KBM-7 (cell line): ENCODE measurements around the gene ARHGAP42.
"Not testable (repeated sequence)": the region's sequence is repeated elsewhere in the genome, so short reads cannot be mapped to it uniquely, and the experiment has no call there.

Source experiments
- DNase-seq: peaks from one replicate; pipeline ENCODE4 v3.0.0-alpha.2; 2015
- in situ Hi-C: fragments of 300-500 bp; cut with MboI; formaldehyde crosslinking; loops from 2 replicates; pipeline ENCODE4 v1.14.3; 2020; ENCODE audit warnings: low sequenced_read_pairs, low pct_unique_long_range_greater_than_20kb, mixed read lengths

ARHGAP42 gene, protein sequence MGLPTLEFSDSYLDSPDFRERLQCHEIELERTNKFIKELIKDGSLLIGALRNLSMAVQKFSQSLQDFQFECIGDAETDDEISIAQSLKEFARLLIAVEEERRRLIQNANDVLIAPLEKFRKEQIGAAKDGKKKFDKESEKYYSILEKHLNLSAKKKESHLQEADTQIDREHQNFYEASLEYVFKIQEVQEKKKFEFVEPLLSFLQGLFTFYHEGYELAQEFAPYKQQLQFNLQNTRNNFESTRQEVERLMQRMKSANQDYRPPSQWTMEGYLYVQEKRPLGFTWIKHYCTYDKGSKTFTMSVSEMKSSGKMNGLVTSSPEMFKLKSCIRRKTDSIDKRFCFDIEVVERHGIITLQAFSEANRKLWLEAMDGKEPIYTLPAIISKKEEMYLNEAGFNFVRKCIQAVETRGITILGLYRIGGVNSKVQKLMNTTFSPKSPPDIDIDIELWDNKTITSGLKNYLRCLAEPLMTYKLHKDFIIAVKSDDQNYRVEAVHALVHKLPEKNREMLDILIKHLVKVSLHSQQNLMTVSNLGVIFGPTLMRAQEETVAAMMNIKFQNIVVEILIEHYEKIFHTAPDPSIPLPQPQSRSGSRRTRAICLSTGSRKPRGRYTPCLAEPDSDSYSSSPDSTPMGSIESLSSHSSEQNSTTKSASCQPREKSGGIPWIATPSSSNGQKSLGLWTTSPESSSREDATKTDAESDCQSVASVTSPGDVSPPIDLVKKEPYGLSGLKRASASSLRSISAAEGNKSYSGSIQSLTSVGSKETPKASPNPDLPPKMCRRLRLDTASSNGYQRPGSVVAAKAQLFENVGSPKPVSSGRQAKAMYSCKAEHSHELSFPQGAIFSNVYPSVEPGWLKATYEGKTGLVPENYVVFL

DNA sequence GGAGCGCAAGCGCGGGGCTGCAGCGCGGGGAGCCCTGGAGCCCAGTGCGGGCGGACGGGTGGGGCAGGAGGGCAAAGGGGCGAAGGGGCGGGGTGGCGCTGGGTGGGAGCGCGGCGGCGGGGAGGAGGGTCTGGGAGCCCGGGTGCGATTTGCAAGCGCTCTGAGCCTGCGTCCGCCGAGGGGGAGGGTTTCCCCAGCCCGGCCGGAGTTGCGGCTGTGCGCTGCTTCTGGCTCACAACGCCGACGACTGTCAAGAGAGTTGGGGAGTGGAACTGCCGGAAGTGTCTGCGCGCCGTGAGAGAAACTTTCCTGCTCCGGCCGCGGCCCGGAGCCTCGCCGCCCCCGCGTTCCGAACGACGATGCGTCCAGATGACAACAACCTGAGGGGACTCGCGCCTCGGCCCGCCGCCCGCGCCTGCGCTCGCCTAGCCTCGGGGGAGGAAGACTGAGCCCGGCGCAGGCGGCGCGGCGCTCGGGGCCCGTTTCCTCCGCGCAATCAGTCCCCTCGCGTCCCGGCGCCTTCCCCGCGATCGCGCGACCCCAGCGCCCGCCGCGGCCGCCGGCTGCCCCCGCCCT lies at the start of gene ARHGAP42:
TSS of gene ARHGAP42 (plus strand) at position 235 of the 576 bp plus-strand sequence. CDS start 391 bp downstream, outside the sequence.
- in situ Hi-C loops: no loop called here
- peak; percentile 66 for DNase-seq

DNA sequence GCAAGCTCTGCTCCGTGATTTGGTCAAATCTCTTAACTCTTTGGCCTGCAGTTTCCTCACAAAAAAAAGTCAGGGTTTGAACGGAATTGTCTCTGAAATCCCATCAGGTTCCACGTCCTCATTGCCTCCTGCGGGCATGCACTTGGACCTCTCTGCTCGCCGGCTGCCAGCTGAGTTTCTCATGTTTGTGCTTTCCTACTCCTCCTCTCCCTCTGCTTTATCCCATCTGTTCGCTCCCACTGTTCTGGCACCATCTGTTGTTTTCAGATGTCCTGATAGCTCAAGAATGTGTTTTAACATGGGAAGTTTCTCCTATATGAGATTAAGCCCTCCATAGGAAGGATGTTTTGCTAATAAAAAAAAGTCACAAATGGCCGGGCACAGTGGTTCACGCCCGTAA lies 49.4 kb upstream of the ARHGAP42 start:
- in situ Hi-C loops: no loop called here
- DNase-seq: no peak

DNA sequence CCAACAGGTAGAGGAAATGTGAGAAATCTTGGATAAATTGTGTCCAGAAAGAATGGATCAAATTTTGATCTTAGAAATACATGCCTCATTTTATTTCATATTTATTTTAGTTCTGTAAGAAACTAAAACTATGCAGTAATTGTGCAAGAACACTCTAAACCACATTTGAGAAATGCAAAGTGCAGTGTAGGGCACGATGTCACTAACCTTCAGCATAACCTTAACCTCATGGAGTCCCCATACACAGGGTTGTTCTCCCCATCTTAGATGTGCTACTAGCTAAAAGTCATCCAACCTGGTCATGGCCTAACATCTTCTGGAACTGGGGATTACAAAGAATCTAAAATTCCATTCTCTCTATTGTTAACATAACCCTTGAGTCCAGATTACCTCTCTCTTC lies 48.4 kb upstream of the ARHGAP42 start:
- in situ Hi-C loops: no loop called here
- DNase-seq: no peak

DNA sequence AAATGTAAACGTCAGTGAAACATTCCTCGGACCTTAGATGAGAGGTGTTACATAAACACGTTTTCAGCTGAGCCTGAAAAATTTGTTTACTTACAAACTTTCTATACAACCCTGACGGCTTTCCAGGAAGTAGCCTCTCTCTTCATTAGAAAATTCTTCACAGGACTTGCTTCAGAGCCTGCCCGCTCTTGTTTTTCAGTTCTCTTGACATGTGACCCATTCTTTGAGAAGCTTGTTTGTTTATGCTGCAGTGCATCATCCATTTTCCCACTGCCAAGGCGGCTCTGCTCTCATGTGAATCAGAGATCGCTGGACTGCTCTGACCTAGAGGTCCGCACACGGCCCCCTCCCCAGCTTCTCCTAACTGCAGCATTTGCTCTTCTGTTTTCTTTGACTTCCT lies 47.9 kb upstream of the ARHGAP42 start:
- in situ Hi-C loops: no loop called here

DNA sequence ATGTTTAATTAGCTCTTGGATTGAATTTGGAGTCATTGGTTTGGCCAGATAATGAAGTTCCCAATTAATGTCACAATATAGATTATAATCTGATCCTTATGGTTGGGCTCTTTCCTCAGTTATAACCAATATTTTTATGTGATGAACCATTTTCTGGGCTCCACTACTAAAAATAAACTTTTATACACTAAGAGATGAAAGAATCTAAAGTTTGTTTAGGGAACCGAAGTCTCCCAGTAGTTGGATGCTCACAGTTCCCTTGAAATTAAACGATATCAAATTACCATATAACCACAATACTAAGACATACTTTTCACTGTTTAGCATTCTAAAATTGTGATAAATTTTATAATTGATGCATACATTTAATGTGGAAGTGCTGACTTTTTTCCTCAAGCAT lies 47.0 kb upstream of the ARHGAP42 start:
- DNase-seq: no peak
- in situ Hi-C loops: no loop called here

More for the DNA sequence above, 47.9 kb upstream of the ARHGAP42 start:
- no peak for DNase-seq

DNA sequence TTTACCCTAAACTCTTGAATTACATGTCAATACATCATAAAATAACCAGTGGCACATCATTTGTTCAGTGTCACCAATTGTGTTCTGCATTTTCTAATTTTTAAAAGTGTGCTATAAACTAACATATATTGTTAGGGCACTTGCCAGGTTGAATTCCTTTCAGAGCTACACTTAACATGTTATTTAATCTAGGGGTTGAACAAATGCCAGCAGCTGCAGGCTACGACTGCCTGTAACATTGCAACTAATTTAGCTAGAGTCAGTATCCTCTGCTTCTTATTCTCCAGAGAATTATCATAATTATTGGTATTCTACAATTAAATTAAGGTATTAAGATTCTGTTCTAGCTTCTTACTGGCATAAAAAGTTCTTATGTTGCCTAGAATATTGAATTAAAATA lies 46.4 kb upstream of the ARHGAP42 start:
- no peak for DNase-seq
- in situ Hi-C loops: no loop called here

DNA sequence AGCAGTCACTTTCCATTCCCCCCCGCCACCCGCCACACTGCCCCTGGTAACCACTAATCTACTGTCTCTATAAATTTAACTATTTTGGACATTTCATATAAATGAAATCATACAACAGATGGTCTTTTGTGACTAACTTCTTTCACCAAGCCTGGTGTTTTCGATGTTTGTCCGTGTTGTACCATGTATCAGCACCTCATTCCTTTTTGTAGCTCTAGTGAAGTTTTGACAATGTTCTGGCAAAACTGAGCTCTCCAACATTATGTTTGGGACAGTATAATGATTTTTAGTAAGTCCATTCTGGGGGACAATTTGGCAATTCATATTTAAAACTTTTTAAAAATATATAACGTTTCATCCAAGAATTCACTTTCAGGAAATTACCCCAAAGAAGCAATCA lies 45.6 kb upstream of the ARHGAP42 start:
- in situ Hi-C loops: no loop called here
- no peak for DNase-seq

DNA sequence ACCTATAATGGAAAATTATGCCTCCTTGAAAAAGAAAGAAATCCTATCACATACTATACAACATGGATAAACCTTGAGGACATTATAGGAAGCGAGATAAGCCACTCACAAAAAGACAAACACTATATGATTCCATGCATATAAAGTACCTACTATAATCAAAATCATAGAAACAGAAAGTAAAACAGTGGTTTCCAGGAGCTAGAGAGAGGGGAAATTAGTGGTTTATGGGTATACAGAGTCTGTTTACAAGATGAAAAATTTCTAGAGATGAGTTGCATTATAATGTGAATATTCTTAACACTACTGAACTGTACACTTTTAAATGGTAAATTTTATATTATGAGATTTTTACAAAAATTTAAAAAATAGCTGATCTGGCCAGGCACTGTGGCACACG lies 40.5 kb upstream of the ARHGAP42 start:
- no peak for DNase-seq
- in situ Hi-C loops: no loop called here

DNA sequence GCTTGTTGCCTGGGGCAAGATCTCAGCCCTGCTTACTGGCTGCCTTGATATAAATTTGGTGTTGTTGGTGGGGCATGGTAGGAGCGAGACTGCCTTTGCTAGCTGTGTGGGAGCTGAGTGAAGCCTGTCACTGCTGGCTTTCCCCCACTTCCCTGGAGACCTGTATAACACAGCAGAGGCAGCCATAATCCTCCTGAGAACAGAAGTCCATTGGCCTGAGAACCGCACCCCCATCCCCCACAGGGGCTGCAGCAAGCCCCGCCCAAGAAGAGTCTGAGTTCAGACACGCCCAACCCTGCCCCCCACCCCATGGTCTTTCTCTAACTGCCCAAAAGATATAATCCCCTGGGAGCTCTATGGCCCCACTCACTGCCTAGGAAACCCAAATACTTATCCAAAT lies 39.2 kb upstream of the ARHGAP42 start:
- DNase-seq: no peak
- in situ Hi-C loops: no loop called here

DNA sequence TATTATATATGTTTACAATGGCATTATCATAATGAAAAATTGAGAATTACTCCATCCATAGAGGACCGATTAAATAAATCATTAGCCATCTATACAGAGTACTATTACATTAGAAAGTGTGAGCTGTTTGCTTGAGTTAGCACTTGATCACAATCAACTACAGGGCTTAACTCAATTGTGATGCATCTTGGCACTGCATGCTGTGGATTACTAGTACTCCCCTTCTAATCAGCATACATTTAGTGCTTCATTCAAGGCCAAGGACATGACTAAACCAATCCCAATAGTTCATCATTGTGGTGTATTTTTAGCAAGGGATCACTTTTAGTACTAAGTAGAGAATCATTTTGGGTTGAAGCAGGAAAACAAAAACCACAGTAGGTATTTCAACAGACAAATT lies 23.5 kb upstream of the ARHGAP42 start:
- in situ Hi-C loops: no loop called here
- no peak for DNase-seq

DNA sequence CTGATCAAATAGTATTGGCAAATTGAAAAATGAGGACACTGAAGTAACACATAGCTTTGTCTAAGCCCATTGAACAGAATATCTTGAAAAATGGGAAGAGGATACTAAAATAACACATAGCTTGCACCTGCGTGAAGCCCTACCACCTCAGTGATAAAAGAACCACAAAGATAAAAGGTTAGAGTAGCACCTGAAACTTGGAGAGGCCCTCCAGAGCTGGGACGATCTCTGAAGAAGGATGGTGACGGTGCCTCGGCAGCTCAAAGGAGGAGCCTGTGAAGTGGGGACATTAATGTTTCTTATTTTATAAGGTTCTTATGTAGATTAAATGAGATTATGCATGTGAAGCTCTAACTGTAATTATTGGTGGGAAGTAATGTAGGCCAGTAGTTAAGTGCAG lies 23.1 kb upstream of the ARHGAP42 start:
- DNase-seq: no peak
- in situ Hi-C loops: no loop called here

DNA sequence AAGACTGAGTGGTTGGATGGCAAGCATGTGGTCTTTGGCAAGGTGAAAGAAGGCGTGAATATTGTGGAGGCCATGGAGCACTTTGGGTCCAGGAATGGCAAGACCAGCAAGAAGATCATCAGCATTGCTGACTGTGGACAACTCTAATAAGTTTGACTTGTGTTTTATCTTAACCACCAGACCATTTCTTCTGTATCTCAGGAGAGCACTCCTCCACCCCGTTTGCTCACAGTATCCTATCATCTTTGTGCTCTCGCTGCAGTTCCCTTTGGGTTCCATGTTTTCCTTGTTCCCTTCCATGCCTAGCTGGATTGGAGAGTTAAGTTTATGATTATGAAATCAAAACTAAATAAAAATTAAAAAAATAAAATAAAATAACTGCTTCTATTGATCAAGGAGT lies 20.3 kb upstream of the ARHGAP42 start:
- DNase-seq: not testable (repeated sequence)

DNA sequence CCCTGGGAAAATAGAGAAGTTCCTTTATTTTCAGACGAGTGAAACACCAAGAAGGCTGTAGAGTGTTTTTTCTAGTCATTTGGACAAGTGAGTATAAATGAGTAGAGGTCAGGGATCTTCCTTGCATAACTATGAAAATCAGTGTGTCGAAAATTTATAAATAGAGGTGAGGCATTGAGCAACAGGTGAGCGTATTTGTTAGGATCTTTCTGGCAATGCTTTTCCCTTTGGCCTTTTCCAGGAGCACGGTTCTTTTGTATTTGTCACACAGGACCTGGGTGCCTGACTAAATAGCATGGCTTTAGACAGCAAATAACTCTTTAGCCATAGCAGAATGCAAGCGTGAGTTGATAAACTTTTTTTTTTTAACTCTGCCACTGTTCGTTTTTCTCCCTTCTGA lies 19.6 kb upstream of the ARHGAP42 start:
- DNase-seq: no peak
- in situ Hi-C loops: no loop called here

More for the DNA sequence above, 20.3 kb upstream of the ARHGAP42 start:
- in situ Hi-C loops: not testable (repeated sequence)

DNA sequence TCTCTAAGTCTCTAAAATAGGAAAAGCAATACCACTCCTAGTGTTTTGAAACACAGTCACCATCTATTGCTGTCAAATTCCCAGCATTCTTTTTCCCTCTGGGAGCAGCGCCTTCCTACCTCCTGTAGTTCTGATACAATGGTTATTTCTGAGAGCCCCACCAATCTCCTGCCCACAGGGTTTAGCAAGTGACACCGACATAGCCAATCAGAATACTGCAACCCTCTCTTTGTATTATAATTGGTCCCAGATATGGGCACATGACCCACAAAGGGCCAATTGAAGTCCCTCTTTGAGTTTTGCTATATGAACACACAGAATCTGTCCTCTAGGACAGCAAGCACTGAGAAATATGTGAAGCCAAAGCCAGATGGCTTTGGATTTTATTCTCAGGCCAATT lies 16.9 kb upstream of the ARHGAP42 start:
- in situ Hi-C loops: no loop called here
- DNase-seq: no peak

DNA sequence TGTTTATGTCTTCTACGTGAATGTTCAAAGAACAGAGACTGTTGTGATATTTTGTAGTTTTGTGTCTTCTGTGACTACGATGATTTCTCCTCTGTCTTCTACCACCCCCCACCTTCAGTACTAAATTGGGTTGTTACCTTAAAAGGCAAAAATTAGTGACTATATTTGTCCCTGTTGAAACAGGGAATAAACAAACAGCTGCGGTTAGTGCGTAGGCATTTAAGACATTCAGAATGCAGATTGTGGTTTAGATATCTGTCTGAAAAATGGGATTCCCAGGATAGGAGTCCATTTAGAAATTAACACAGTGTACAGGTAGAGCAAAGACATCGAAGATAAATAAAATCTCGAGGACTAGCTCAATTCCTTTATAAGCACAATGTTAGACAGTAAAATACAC lies 15.6 kb upstream of the ARHGAP42 start:
- no peak for DNase-seq
- in situ Hi-C loops: no loop called here

DNA sequence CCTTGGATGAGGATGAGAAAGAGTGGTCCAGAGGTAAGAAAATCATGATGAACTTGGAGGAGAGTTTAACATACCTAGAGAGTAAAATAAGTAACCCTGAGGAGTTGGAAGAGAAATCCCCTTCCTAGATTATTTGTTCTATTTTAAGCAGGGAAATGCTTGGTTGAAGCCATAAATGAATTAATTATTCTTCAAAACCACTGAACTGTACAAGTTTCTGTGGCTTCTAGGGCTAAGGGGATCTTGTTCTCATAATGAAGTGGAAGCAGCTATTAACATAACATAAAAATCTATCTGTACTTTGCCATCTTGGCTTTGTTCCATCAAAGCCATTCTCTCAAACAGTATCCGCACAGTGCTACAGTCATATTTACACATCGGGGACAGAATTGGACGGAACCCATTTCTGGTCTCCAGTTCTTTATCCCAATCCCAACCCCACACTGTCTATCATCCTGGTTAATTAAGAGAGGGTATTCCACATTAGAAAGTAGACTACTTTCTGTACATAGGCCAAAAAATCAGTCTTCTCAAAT lies 14.5 kb upstream of the ARHGAP42 start:
- no peak for DNase-seq
- in situ Hi-C loops: no loop called here

DNA sequence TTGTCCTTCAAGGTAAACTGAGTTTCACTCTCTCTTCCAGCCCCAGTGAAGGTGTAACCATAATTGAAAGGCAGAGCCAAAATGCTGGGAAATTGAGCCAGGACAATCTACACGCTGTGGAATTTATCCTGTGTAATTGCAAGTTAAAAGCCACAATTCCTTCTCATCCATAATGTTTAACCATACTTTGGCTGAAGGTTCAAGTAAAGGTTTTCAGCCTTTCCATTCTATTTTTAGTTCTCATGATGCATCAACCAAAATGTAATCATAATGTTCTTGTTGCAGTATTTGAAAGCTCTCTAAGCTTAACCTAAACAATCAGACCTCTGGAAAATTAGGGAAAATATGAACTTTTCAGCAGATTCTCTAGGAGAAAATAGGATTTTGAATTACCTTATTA lies 14.0 kb upstream of the ARHGAP42 start:
- in situ Hi-C loops: no loop called here
- no peak for DNase-seq

DNA sequence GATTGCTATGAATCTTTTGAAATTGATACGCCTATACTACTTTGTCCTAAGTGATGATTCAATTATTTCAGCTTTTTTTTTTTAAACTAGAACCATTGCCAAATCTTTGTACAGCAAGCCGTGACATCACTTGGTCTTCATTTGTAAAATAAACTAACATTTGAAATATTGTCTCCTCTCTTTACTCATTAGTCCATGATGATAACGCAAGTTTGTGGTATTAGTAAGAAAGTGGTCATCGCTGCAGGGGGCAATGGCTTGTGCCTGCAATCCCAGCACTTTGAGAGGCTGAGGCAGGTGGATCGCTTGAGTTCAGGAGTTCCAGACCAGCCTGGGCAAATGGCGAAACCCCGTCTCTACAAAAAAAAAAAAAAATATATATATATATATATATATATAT lies 12.9 kb upstream of the ARHGAP42 start:
- DNase-seq: no peak
- in situ Hi-C loops: no loop called here

DNA sequence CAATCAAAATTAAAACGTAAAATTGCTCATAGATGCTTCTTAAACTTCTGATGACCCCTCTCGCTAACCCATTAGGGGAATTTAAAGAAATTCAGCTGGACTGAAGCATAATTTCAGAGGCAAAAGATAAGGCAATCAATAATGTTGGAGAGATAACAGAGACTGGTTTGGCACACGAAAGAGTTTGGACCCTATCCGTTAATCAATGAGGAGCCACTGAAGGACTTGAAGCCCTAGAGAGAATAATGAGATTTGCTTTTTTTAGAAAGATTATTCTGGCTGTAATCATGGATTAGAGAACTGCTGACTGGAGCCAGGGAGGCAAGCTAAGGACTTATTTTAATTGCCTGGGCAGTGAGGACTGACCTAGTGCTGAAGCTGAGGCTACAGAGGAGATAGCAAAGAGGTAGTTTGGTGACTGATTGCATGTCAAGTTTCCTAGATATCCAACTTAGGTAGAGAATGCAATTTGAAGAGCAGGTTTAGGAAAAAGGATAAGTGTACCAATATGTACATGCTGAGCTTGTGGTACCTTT lies 11.9 kb upstream of the ARHGAP42 start:
- in situ Hi-C loops: no loop called here
- DNase-seq: no peak

DNA sequence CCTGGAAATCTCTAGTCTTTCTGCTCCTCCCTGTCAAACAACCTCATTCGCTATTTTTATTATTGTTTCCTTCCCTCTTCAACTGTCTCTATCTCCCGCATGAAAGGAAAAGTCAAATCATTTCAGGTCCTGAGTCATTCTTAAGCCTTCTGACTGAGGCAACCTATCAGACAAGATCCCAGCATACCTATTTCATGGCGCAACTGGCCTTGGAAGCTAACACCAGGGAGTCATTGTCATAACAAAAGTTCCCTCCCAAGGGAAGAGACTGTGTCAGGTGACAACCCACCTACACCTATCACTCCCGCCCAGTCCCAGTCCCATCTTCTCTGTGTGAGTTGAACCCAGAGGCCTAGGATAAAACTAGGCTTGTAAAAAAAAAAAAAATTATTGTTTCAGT lies 10.2 kb upstream of the ARHGAP42 start:
- in situ Hi-C loops: no loop called here
- no peak for DNase-seq
